ENCODE measurements around the gene SLC43A3. TPM values are rescaled to one million over a fixed set of nuclear protein-coding genes. Genes with fewer than 3 reads are reported as not detected.
"Not testable (repeated sequence)": the region's sequence is repeated elsewhere in the genome, so short reads cannot be mapped to it uniquely, and the experiment has no call there.

The SLC43A3 gene
- total RNA-seq, 2 donors from 2014 or later = 86.9 to 308 TPM

GRCh38 chr11:57368106-57368844 lies 58.6 kb downstream of the SLC43A3 start:
- Mint-ChIP-seq H3K27ac (no peak overlapping the region), H3K9me3 (no peaks in the 10 kb centered on the region), H3K36me3 (no peaks in the 10 kb centered on the region), H3K4me3 (no peak overlapping the region), H3K4me1 (ENCODE audit: low read depth in 2 of 2) (no peaks in the 10 kb centered on the region), H3K27me3 (peaks cover 0 to 5% of the 10 kb centered on the region in 2 donors)
- ATAC-seq = no peak
- DNase-seq (ENCODE audit: low spot score) = no peak

GRCh38 chr11:57364851-57365660 lies 61.9 kb downstream of the SLC43A3 start:
- no peak for ATAC-seq

GRCh38 chr11:57363131-57364080 lies 63.5 kb downstream of the SLC43A3 start:
- DNase-seq (ENCODE audit: low spot score) (peak; percentile 25), ATAC-seq (no peak)
- H3K9me3 Mint-ChIP-seq = no peaks in the 10 kb centered on the region
- no peak overlapping the region for H3K27ac Mint-ChIP-seq
- no peaks in the 10 kb centered on the region for H3K4me1 Mint-ChIP-seq (ENCODE audit: low read depth in 2 of 2)
- H3K4me3 Mint-ChIP-seq = no peak overlapping the region
- peaks cover 9 to 11% of the 10 kb centered on the region in 2 donors for H3K27me3 Mint-ChIP-seq
- H3K36me3 Mint-ChIP-seq = no peaks in the 10 kb centered on the region

More at GRCh38 chr11:57364851-57365660, 61.9 kb downstream of the SLC43A3 start:
- Mint-ChIP-seq H3K4me1 (ENCODE audit: low read depth in 2 of 2) (no peaks in the 10 kb centered on the region), H3K27ac (no peak overlapping the region), H3K4me3 (no peak overlapping the region), H3K9me3 (no peaks in the 10 kb centered on the region), H3K36me3 (no peaks in the 10 kb centered on the region), H3K27me3 (peaks cover 9 to 11% of the 10 kb centered on the region in 2 donors)
- peak; percentile 49 for DNase-seq (ENCODE audit: low spot score)

- ATAC-seq = no peak
- no peak overlapping the region for H3K27ac Mint-ChIP-seq
Measured at GRCh38 chr11:57361926-57362325, 65.0 kb downstream of the SLC43A3 start.

GRCh38 chr11:57361420-57361819 lies 65.5 kb downstream of the SLC43A3 start:
- H3K27ac Mint-ChIP-seq; DNase-seq (ENCODE audit: low spot score); H3K27me3 Mint-ChIP-seq; H3K4me3 Mint-ChIP-seq; ATAC-seq; H3K4me1 Mint-ChIP-seq (ENCODE audit: low read depth in 2 of 2); H3K36me3 Mint-ChIP-seq; H3K9me3 Mint-ChIP-seq: not testable (repeated sequence)

More at GRCh38 chr11:57361926-57362325, 65.0 kb downstream of the SLC43A3 start:
- Mint-ChIP-seq H3K9me3 (no peaks in the 10 kb centered on the region), H3K27me3 (peaks cover 9 to 11% of the 10 kb centered on the region in 2 donors), H3K4me3 (no peak overlapping the region), H3K4me1 (ENCODE audit: low read depth in 2 of 2) (no peaks in the 10 kb centered on the region), H3K36me3 (no peaks in the 10 kb centered on the region)
- peak; percentile 41 for DNase-seq (ENCODE audit: low spot score)

- Mint-ChIP-seq H3K36me3 (no peaks in the 10 kb centered on the region), H3K4me3 (no peak overlapping the region), H3K4me1 (ENCODE audit: low read depth in 2 of 2) (peaks cover 0 to 2% of the 10 kb centered on the region in 2 donors), H3K27me3 (peaks cover 9% of the 10 kb centered on the region in 2 donors), H3K9me3 (no peaks in the 10 kb centered on the region), H3K27ac (no peak overlapping the region)
- ATAC-seq (no peak), DNase-seq (ENCODE audit: low spot score) (peak; percentile 0)
Measured at GRCh38 chr11:57360991-57361390, 65.9 kb downstream of the SLC43A3 start.

- no peaks in the 10 kb centered on the region for H3K36me3 Mint-ChIP-seq
- H3K27me3 Mint-ChIP-seq = peaks cover 9% of the 10 kb centered on the region in 2 donors
- ATAC-seq (no peak), DNase-seq (ENCODE audit: low spot score) (peak; percentile 23)
- H3K4me3 Mint-ChIP-seq = no peak overlapping the region
- H3K9me3 Mint-ChIP-seq = no peaks in the 10 kb centered on the region
- peaks cover 0 to 2% of the 10 kb centered on the region in 2 donors for H3K4me1 Mint-ChIP-seq (ENCODE audit: low read depth in 2 of 2)
- H3K27ac Mint-ChIP-seq = no peak overlapping the region
Measured at GRCh38 chr11:57359896-57360690, 66.8 kb downstream of the SLC43A3 start.

GRCh38 chr11:57359396-57359795 lies 67.5 kb downstream of the SLC43A3 start:
- Mint-ChIP-seq H3K36me3 (no peaks in the 10 kb centered on the region), H3K4me1 (ENCODE audit: low read depth in 2 of 2) (peaks cover 4 to 7% of the 10 kb centered on the region in 2 donors), H3K27me3 (peaks cover 9 to 14% of the 10 kb centered on the region in 2 donors), H3K9me3 (no peaks in the 10 kb centered on the region), H3K4me3 (no peak overlapping the region), H3K27ac (no peak overlapping the region)
- no peak for ATAC-seq
- DNase-seq (ENCODE audit: low spot score) = no peak

GRCh38 chr11:57358991-57359390 lies 67.9 kb downstream of the SLC43A3 start:
- H3K9me3 Mint-ChIP-seq = no peaks in the 10 kb centered on the region
- no peak overlapping the region for H3K4me3 Mint-ChIP-seq
- no peaks in the 10 kb centered on the region for H3K36me3 Mint-ChIP-seq
- DNase-seq (ENCODE audit: low spot score) = peak; percentile 51
- peaks cover 6 to 8% of the 10 kb centered on the region in 2 donors for H3K4me1 Mint-ChIP-seq (ENCODE audit: low read depth in 2 of 2)
- peaks cover 7 to 17% of the 10 kb centered on the region in 2 donors for H3K27me3 Mint-ChIP-seq
- ATAC-seq = no peak
- no peak overlapping the region for H3K27ac Mint-ChIP-seq

- ATAC-seq = no peak
- Mint-ChIP-seq H3K9me3 (no peaks in the 10 kb centered on the region), H3K27ac (no peak overlapping the region), H3K4me1 (ENCODE audit: low read depth in 2 of 2) (peaks cover 6 to 8% of the 10 kb centered on the region in 2 donors), H3K4me3 (no peak overlapping the region), H3K27me3 (peaks cover 6 to 17% of the 10 kb centered on the region in 2 donors), H3K36me3 (no peaks in the 10 kb centered on the region)
- peak; percentile 23 for DNase-seq (ENCODE audit: low spot score)
Measured at GRCh38 chr11:57358543-57358961, 68.4 kb downstream of the SLC43A3 start.

- peaks cover 6 to 8% of the 10 kb centered on the region in 2 donors for H3K4me1 Mint-ChIP-seq (ENCODE audit: low read depth in 2 of 2)
- no peak overlapping the region for H3K4me3 Mint-ChIP-seq
- no peaks in the 10 kb centered on the region for H3K9me3 Mint-ChIP-seq
- H3K27me3 Mint-ChIP-seq = peaks cover 9 to 17% of the 10 kb centered on the region in 2 donors
- ATAC-seq = no peak
- peak; percentile 28 for DNase-seq (ENCODE audit: low spot score)
- no peak overlapping the region for H3K27ac Mint-ChIP-seq
- H3K36me3 Mint-ChIP-seq = no peaks in the 10 kb centered on the region
Measured at GRCh38 chr11:57357856-57358255, 69.1 kb downstream of the SLC43A3 start.

GRCh38 chr11:57357310-57357709 lies 69.6 kb downstream of the SLC43A3 start:
- H3K27me3 Mint-ChIP-seq = peaks cover 9 to 16% of the 10 kb centered on the region in 2 donors
- no peak overlapping the region for H3K27ac Mint-ChIP-seq
- H3K4me1 Mint-ChIP-seq (ENCODE audit: low read depth in 2 of 2) = peaks cover 6 to 8% of the 10 kb centered on the region in 2 donors
- DNase-seq (ENCODE audit: low spot score) (peak; percentile 37), ATAC-seq (no peak)
- no peak overlapping the region for H3K4me3 Mint-ChIP-seq
- H3K36me3 Mint-ChIP-seq = no peaks in the 10 kb centered on the region
- H3K9me3 Mint-ChIP-seq = no peaks in the 10 kb centered on the region

All from natural killer cell treated with Interleukin-12 subunit alpha and Interleukin-12 subunit beta and Interleukin-15 and Interleukin-18, amount 100 ng/mL, for 72 hours (primary cell).